Measurements from ENCODE around the gene CYTL1.

Gene CYTL1

GRCh38 chr4:4974727-4975126, 44.5 kb downstream of the CYTL1 start:
- in situ Hi-C loops (cut with HindIII; ENCODE audit: low sequenced_read_pairs): no loop called here

- in situ Hi-C loops (cut with HindIII; ENCODE audit: low sequenced_read_pairs): no loop called here
Observed at GRCh38 chr4:4971796-4972195, 47.5 kb downstream of the CYTL1 start.

GRCh38 chr4:4969298-4969697, 50.0 kb downstream of the CYTL1 start:
- in situ Hi-C loops (cut with HindIII; ENCODE audit: low sequenced_read_pairs): no loop called here

GRCh38 chr4:4968161-4968725, 51.0 kb downstream of the CYTL1 start:
- in situ Hi-C loops (cut with HindIII; ENCODE audit: low sequenced_read_pairs): no loop called here
